Measurements from ENCODE around the gene GRM1. TPM values are rescaled to one million over a fixed set of nuclear protein-coding genes. Genes with fewer than 3 reads are reported as not detected.
"Not testable (repeated sequence)": the region's sequence is repeated elsewhere in the genome, so short reads cannot be mapped to it uniquely, and the experiment has no call there.

The GRM1 gene
- total and polyA plus RNA-seq, 4 donors: 0.02 to 0.12 (median 0.06) TPM

- no peaks in the 10 kb centered on the region for H3K36me3 ChIP-seq (ENCODE audit: control insufficient read depth in 4 of 4, insufficient read depth in 4 of 4, low read length in 4 of 4)
- H3K4me1 ChIP-seq (ENCODE audit: control insufficient read depth in 5 of 5, insufficient read depth in 5 of 5, low read length in 5 of 5): no peaks in the 10 kb centered on the region
- 96 to 100% methylated on average over 2 of the region's 2 CpGs for WGBS, 2 donors
- DNase-seq: no peak
- ATAC-seq (ENCODE audit: insufficient read depth, low FRiP score): no peak
- no peak for TF ChIP-seq CTCF (IDR thresholded peaks at IDR 0.05; ENCODE audit: control extremely low read depth, extremely low read depth)
- H3K27ac ChIP-seq (ENCODE audit: low read depth in 1 of 2, low read length in 1 of 2): no peak overlapping the region
- H3K9me3 ChIP-seq (ENCODE audit: control insufficient read depth in 4 of 4, insufficient read depth in 3 of 4, low read length in 3 of 4): no peaks in the 10 kb centered on the region
- H3K27me3 ChIP-seq (ENCODE audit: control insufficient read depth in 3 of 3, insufficient read depth in 3 of 3, low read length in 2 of 3): no peaks in the 10 kb centered on the region
- H3K4me3 ChIP-seq: no peak overlapping the region
- H3K9ac ChIP-seq (ENCODE audit: insufficient read depth in 1 of 2, low read length in 2 of 2): no peak overlapping the region
These were observed 236.2 kb downstream of the GRM1 start for GRCh38 chr6:146265056-146265455.

GRCh38 chr6:146267447-146267846 is 238.6 kb downstream of the GRM1 start:
- no peak for ATAC-seq (ENCODE audit: insufficient read depth, low FRiP score)
- no peak for TF ChIP-seq CTCF (IDR thresholded peaks at IDR 0.05; ENCODE audit: control extremely low read depth, extremely low read depth)
- Histone ChIP-seq H3K27me3 (ENCODE audit: control insufficient read depth in 3 of 3, insufficient read depth in 3 of 3, low read length in 2 of 3) (no peaks in the 10 kb centered on the region), H3K27ac (ENCODE audit: low read depth in 1 of 2, low read length in 1 of 2) (no peak overlapping the region), H3K36me3 (ENCODE audit: control insufficient read depth in 4 of 4, insufficient read depth in 4 of 4, low read length in 4 of 4) (no peaks in the 10 kb centered on the region), H3K4me3 (no peak overlapping the region), H3K9ac (ENCODE audit: insufficient read depth in 1 of 2, low read length in 2 of 2) (no peak overlapping the region), H3K9me3 (ENCODE audit: control insufficient read depth in 4 of 4, insufficient read depth in 3 of 4, low read length in 3 of 4) (no peaks in the 10 kb centered on the region), H3K4me1 (ENCODE audit: control insufficient read depth in 5 of 5, insufficient read depth in 5 of 5, low read length in 5 of 5) (no peaks in the 10 kb centered on the region)
- no peak for DNase-seq
- WGBS, 2 donors: 87 to 97% methylated on average over 18 of the region's 18 CpGs

- ATAC-seq (ENCODE audit: insufficient read depth, low FRiP score) (no peak), DNase-seq (no peak)
- Histone ChIP-seq H3K36me3 (ENCODE audit: control insufficient read depth in 4 of 4, insufficient read depth in 4 of 4, low read length in 4 of 4) (no peaks in the 10 kb centered on the region), H3K4me3 (no peak overlapping the region), H3K9me3 (ENCODE audit: control insufficient read depth in 4 of 4, insufficient read depth in 3 of 4, low read length in 3 of 4) (no peaks in the 10 kb centered on the region), H3K9ac (ENCODE audit: insufficient read depth in 1 of 2, low read length in 2 of 2) (no peak overlapping the region), H3K4me1 (ENCODE audit: control insufficient read depth in 5 of 5, insufficient read depth in 5 of 5, low read length in 5 of 5) (no peaks in the 10 kb centered on the region), H3K27ac (ENCODE audit: low read depth in 1 of 2, low read length in 1 of 2) (no peak overlapping the region), H3K27me3 (ENCODE audit: control insufficient read depth in 3 of 3, insufficient read depth in 3 of 3, low read length in 2 of 3) (no peaks in the 10 kb centered on the region)
- no peak for TF ChIP-seq CTCF (IDR thresholded peaks at IDR 0.05; ENCODE audit: control extremely low read depth, extremely low read depth)
- 54 to 65% methylated on average over 1 of the region's 1 CpG for WGBS, 2 donors
These were observed 239.1 kb downstream of the GRM1 start for GRCh38 chr6:146267946-146268345.

- no peaks in the 10 kb centered on the region for H3K27me3 ChIP-seq (ENCODE audit: control insufficient read depth in 3 of 3, insufficient read depth in 3 of 3, low read length in 2 of 3)
- no peak for TF ChIP-seq CTCF (IDR thresholded peaks at IDR 0.05; ENCODE audit: control extremely low read depth, extremely low read depth)
These were observed 240.6 kb downstream of the GRM1 start for GRCh38 chr6:146269482-146269881.

GRCh38 chr6:146271163-146271562 is 242.3 kb downstream of the GRM1 start:
- ATAC-seq (ENCODE audit: insufficient read depth, low FRiP score); H3K9ac ChIP-seq (ENCODE audit: insufficient read depth in 1 of 2, low read length in 2 of 2); H3K4me1 ChIP-seq (ENCODE audit: control insufficient read depth in 5 of 5, insufficient read depth in 5 of 5, low read length in 5 of 5); H3K9me3 ChIP-seq (ENCODE audit: control insufficient read depth in 4 of 4, insufficient read depth in 3 of 4, low read length in 3 of 4); H3K36me3 ChIP-seq (ENCODE audit: control insufficient read depth in 4 of 4, insufficient read depth in 4 of 4, low read length in 4 of 4); H3K27me3 ChIP-seq (ENCODE audit: control insufficient read depth in 3 of 3, insufficient read depth in 3 of 3, low read length in 2 of 3); H3K4me3 ChIP-seq: not testable (repeated sequence)
- H3K27ac ChIP-seq (ENCODE audit: low read depth in 1 of 2, low read length in 1 of 2): peak overlapping the region in 1 of 2 donors; percentile 79
- peak; percentile 65 to 68 (median 66) for DNase-seq
- WGBS, 2 donors: 38 to 64% methylated on average over 1 of the region's 1 CpG

More at GRCh38 chr6:146269482-146269881, 240.6 kb downstream of the GRM1 start:
- Histone ChIP-seq H3K9ac (ENCODE audit: insufficient read depth in 1 of 2, low read length in 2 of 2) (no peak overlapping the region), H3K36me3 (ENCODE audit: control insufficient read depth in 4 of 4, insufficient read depth in 4 of 4, low read length in 4 of 4) (no peaks in the 10 kb centered on the region), H3K9me3 (ENCODE audit: control insufficient read depth in 4 of 4, insufficient read depth in 3 of 4, low read length in 3 of 4) (no peaks in the 10 kb centered on the region), H3K27ac (ENCODE audit: low read depth in 1 of 2, low read length in 1 of 2) (no peak overlapping the region), H3K4me3 (no peak overlapping the region), H3K4me1 (ENCODE audit: control insufficient read depth in 5 of 5, insufficient read depth in 5 of 5, low read length in 5 of 5) (no peaks in the 10 kb centered on the region)
- DNase-seq (no peak), ATAC-seq (ENCODE audit: insufficient read depth, low FRiP score) (no peak)

All from lung (tissue), 12 donors.